Uterus (tissue), 4 donors: Measurements from ENCODE around the gene SUGCT. TPM values are rescaled to one million over a fixed set of nuclear protein-coding genes. Genes with fewer than 3 reads are reported as not detected.

Source experiments
- DNase-seq, 2 donors: peaks; one replicate each; pipeline ENCODE4 v3.0.0-alpha.2; 2019 to 2020
- H3K27ac ChIP-seq, 2 donors: fragments of 200-600 bp; sonication (generic); 1 replicate in 1 of 2; 2 replicates in 1 of 2; pipeline ENCODE4 v1.5.1; 2016 to 2018
- H3K27me3 ChIP-seq, 2 donors: fragments of 200-600 bp; sonication (generic); one replicate each; pipeline ENCODE4 v1.5.1; 2018 to 2019; ENCODE audit warnings: control low read depth in 1 of 2
- H3K36me3 ChIP-seq, 2 donors: fragments of 200-600 bp; sonication (generic); one replicate each; pipeline ENCODE4 v1.5.1; 2019; ENCODE audit warnings: control low read depth in 1 of 2
- H3K4me1 ChIP-seq, 2 donors: fragments of 200-600 bp; sonication (generic); one replicate each; pipeline ENCODE4 v1.5.1; 2018 to 2019; ENCODE audit warnings: control low read depth in 1 of 2
- H3K4me3 ChIP-seq, 2 donors: fragments of 200-600 bp; sonication (generic); 1 replicate in 1 of 2; 2 replicates in 1 of 2; pipeline ENCODE4 v1.5.1; 2018 to 2019; ENCODE audit warnings: mild to moderate bottlenecking in 1 of 2
- H3K9me3 ChIP-seq, 2 donors: fragments of 200-600 bp; sonication (generic); one replicate each; pipeline ENCODE4 v1.5.1; 2019; ENCODE audit warnings: control low read depth in 1 of 2
- POLR2A ChIP-seq, 2 donors: fragments of 450-650 bp; IDR thresholded peaks; one replicate each; pipeline ENCODE4 v1.6.1; 2016; ENCODE audit warnings: antibody characterized with exemption in 2 of 2, mild to moderate bottlenecking in 1 of 2, moderate library complexity in 1 of 2
- intact Hi-C: fragments of 100-400 bp; cut with DNase I; formaldehyde crosslinking; loops from one replicate; pipeline ENCODE4 v1.15.1; 2023; ENCODE audit warnings: low total_unique reads
- total RNA-seq, 4 donors: library from RNA; depleted of rRNA in 3 of 4; stranded (reverse); fragments of >200 nt in 3 of 4; gene quantifications; one replicate each; pipeline versions ENCODE4 v1.1.0 to v1.2.4, GENCODE V29; 2014 to 2023
- TF ChIP-seq, protein P1 (sequence below), 4 experiments: fragments of 200-600 bp in 2 of 4; fragments of 450-650 bp in 2 of 4; sonication (generic) in 2 of 4; IDR thresholded peaks; one replicate each; pipeline ENCODE4 v1.5.1; 2016 to 2019; ENCODE audit warnings: antibody characterized with exemption in 4 of 4, mild to moderate bottlenecking in 2 of 4, moderate library complexity in 1 of 4
- donor health status: DM: yes; HTN: yes; CAD: no.

Gene SUGCT
- total RNA-seq, 4 donors from 2014 or later, result 2.0 to 9.6 (median 6.3) TPM; not detected in 1

GRCh38 chr7:40680657-40681056 is 545.9 kb downstream of the SUGCT start:
- Histone ChIP-seq H3K4me3 (no peak overlapping the region), H3K27ac (no peak overlapping the region), H3K27me3 (no peaks in the 10 kb centered on the region), H3K4me1 (no peaks in the 10 kb centered on the region), H3K36me3 (no peaks in the 10 kb centered on the region), H3K9me3 (no peaks in the 10 kb centered on the region)
- no peak for DNase-seq
- intact Hi-C loops, result no loop called here
- TF ChIP-seq, protein P1, sequence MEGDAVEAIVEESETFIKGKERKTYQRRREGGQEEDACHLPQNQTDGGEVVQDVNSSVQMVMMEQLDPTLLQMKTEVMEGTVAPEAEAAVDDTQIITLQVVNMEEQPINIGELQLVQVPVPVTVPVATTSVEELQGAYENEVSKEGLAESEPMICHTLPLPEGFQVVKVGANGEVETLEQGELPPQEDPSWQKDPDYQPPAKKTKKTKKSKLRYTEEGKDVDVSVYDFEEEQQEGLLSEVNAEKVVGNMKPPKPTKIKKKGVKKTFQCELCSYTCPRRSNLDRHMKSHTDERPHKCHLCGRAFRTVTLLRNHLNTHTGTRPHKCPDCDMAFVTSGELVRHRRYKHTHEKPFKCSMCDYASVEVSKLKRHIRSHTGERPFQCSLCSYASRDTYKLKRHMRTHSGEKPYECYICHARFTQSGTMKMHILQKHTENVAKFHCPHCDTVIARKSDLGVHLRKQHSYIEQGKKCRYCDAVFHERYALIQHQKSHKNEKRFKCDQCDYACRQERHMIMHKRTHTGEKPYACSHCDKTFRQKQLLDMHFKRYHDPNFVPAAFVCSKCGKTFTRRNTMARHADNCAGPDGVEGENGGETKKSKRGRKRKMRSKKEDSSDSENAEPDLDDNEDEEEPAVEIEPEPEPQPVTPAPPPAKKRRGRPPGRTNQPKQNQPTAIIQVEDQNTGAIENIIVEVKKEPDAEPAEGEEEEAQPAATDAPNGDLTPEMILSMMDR (IDR thresholded peaks at IDR 0.05), result peak in 1 of 4 experiments; percentile 27
- TF ChIP-seq POLR2A (IDR thresholded peaks at IDR 0.05), result no peak

- TF ChIP-seq, protein P1 (IDR thresholded peaks at IDR 0.05), result no peak
- no peak for TF ChIP-seq POLR2A (IDR thresholded peaks at IDR 0.05)
Observed at GRCh38 chr7:40682696-40683095, 547.9 kb downstream of the SUGCT start.

GRCh38 chr7:40694026-40694809 is 559.4 kb downstream of the SUGCT start:
- H3K27ac ChIP-seq, result peak overlapping the region in 1 of 2 donors; percentile 22
- no peaks in the 10 kb centered on the region for H3K27me3 ChIP-seq
- no peaks in the 10 kb centered on the region for H3K36me3 ChIP-seq
- TF ChIP-seq, protein P1 (IDR thresholded peaks at IDR 0.05), result no peak
- TF ChIP-seq POLR2A (IDR thresholded peaks at IDR 0.05), result no peak
- H3K4me1 ChIP-seq, result no peaks in the 10 kb centered on the region
- H3K9me3 ChIP-seq, result no peaks in the 10 kb centered on the region
- DNase-seq, result no peak
- H3K4me3 ChIP-seq, result no peak overlapping the region
- intact Hi-C loops, result no loop called here

More at GRCh38 chr7:40682696-40683095, 547.9 kb downstream of the SUGCT start:
- no peak overlapping the region for H3K27ac ChIP-seq
- intact Hi-C loops, result no loop called here
- no peaks in the 10 kb centered on the region for H3K27me3 ChIP-seq
- no peaks in the 10 kb centered on the region for H3K9me3 ChIP-seq
- no peak overlapping the region for H3K4me3 ChIP-seq
- H3K36me3 ChIP-seq, result no peaks in the 10 kb centered on the region
- H3K4me1 ChIP-seq, result no peaks in the 10 kb centered on the region
- no peak for DNase-seq

GRCh38 chr7:40694991-40695390 is 560.2 kb downstream of the SUGCT start:
- no peaks in the 10 kb centered on the region for H3K36me3 ChIP-seq
- H3K9me3 ChIP-seq, result no peaks in the 10 kb centered on the region
- DNase-seq, result no peak

GRCh38 chr7:40697653-40698052 is 562.8 kb downstream of the SUGCT start:
- no peak overlapping the region for H3K27ac ChIP-seq
- intact Hi-C loops, result no loop called here
- DNase-seq, result no peak

More at GRCh38 chr7:40694991-40695390, 560.2 kb downstream of the SUGCT start:
- Histone ChIP-seq H3K4me1 (no peaks in the 10 kb centered on the region), H3K4me3 (no peak overlapping the region), H3K27me3 (no peaks in the 10 kb centered on the region), H3K27ac (no peak overlapping the region)
- TF ChIP-seq POLR2A (IDR thresholded peaks at IDR 0.05), result no peak
- TF ChIP-seq, protein P1 (IDR thresholded peaks at IDR 0.05), result no peak
- intact Hi-C loops, result no loop called here

More at GRCh38 chr7:40697653-40698052, 562.8 kb downstream of the SUGCT start:
- Histone ChIP-seq H3K9me3 (no peaks in the 10 kb centered on the region), H3K4me1 (no peaks in the 10 kb centered on the region), H3K27me3 (no peaks in the 10 kb centered on the region), H3K4me3 (no peak overlapping the region), H3K36me3 (no peaks in the 10 kb centered on the region)
- TF ChIP-seq, protein P1 (IDR thresholded peaks at IDR 0.05), result no peak
- no peak for TF ChIP-seq POLR2A (IDR thresholded peaks at IDR 0.05)
